Hematopoietic multipotent progenitor cell treated with erythropoietin and hydrocortisone succinate and interleukin-3 and kit ligand, for 17 days (in vitro differentiated cells): Measurements from ENCODE around the gene LDLRAD2.
A peak's percentile ranks its signal among the peaks of the same experiment; 100 is the strongest.
"Not testable (repeated sequence)": the region's sequence is repeated elsewhere in the genome, so short reads cannot be mapped to it uniquely, and the experiment has no call there.

Source experiments
- DNase-seq: peaks from one replicate; pipeline ENCODE4 v3.0.0-alpha.2; 2015; ENCODE audit warnings: low spot score

Gene LDLRAD2

DNA sequence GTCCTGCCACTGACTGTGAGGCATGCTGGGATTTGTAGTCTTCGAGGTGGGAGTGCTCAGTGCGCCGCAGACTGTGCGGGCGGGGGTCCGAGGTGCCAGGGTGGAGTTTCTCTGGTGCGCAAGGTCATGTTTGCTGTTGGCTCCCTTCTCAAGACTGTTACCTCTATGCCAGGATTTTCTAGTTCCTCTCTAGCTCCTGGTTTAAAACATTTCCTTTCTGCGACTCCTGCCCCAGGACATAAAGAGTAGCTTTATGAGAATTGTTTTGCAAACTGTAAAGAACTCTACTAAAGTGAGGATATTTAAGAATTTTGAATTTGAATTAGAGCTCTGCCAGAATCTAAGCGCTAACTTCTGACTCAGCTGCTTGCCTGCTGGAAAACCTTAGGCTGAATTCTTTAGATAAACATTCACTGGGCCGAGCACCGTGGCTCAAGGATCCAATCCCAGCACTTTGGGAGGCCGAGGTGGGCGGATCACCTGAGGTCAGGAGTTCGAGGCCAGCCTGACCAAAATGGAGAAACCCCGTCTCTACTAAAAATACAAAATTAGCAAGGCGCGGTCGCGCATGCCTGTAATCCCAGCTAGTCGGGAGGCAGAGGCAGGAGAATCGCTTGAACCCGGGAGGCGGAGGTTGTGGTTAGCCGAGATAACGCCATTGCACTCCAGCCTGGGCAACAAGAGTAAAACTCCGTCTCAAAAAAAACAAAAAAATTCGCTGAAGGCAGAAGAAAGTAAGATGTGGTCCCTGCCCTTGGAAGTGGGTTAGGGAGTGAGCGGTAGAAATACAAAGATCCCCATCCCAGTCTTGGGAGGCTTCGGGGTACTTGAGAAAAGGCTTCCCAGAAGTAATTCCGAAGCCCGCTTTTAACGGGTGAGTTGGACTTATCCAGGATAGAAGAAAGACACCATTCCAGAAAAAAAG is 28.1 kb upstream of the LDLRAD2 start:
- DNase-seq = no peak

DNA sequence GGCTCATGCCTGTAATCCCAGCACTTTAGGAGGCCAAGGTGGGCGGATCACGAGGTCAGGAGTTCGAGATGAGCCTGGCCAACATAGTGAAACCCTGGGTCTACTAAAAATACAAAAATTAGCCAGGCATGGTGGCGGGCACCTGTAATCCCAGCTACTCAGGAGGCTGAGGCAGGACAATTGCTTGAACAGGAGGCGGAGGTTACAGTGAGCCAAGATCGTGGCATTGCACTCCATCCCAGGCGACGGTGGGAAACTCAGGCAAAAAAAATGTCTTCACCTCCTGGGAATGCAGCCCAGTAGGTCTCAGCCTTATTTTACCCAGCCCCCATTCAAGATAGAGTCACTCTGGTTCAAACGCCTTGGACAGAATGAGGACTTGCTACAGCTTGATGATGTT is 26.3 kb upstream of the LDLRAD2 start:
- not testable (repeated sequence) for DNase-seq

DNA sequence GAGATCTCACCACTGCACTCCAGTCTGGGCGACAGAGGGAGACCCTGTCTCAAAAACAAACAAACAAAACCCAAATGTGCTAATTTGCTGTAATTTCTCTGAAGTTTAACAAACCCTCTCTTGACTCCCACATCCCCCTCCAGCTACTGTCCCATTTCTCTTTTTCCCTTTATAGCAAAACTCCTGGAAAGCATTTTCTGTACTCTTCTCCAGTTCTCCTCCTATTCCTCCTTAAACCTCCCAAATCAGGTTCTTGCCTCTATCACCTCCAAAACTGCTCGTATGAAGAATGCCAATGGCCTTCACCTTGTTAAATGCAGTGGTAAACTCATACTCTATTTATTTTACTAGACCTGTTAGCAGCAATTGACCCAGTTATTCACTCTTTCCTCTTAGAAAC is 25.4 kb upstream of the LDLRAD2 start:
- DNase-seq = no peak

DNA sequence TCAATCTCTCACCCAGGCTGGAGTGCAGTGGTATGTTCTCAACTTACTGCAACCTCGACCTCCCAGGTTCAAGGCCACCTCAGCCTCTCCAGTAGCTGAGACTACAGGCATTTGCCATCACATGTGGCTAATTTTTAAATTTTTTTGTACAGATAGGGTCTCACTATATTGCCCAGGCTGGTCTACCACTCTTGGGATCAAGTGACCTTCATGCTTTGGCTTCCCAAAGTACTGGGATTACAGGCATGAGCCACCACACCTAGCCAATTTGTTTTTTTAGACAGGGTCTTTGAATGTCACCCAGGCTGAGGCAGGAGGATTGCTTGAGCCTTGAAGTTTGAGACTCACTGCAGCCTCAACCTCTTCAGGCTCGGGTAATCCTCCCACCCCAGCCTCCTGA is 19.0 kb upstream of the LDLRAD2 start:
- DNase-seq = no peak

DNA sequence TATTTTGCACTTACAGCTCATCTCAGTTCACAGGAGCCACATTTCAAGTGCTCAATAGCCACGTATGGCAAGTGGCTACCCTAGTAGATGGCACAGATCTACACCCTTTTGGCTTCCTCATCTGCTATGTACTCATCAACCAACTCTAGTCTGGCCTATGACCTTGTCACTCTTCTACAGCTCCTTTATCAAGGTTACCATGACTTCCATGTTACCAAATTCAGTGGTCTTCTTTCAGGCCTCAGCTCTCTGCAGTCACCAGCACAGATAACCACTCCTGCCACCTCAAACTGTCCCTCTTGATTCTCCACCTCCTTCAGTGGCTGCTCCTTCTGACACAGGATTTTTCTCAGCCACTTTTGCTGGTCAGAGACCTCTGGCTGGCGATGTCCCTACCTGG is 17.4 kb upstream of the LDLRAD2 start:
- no peak for DNase-seq

DNA sequence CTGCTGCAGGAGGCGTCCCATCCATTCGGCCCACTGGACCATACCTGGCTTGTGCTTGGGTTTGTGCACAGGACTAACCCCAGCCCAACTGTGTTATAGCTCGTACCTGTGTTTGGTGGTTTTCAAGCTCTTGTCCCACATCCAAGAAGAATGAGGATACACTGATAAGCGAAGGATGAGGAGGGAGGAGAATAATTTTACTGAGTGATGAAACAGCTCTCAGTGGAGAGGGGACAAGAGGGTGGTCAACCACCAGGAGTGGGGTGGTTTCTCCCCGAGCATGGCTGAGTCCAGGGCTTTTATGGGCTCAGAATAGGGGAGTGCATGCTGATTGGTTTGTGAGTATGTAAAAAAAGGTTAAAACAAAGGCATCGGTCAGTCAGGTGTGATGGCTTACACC is 17.0 kb upstream of the LDLRAD2 start:
- DNase-seq = no peak

DNA sequence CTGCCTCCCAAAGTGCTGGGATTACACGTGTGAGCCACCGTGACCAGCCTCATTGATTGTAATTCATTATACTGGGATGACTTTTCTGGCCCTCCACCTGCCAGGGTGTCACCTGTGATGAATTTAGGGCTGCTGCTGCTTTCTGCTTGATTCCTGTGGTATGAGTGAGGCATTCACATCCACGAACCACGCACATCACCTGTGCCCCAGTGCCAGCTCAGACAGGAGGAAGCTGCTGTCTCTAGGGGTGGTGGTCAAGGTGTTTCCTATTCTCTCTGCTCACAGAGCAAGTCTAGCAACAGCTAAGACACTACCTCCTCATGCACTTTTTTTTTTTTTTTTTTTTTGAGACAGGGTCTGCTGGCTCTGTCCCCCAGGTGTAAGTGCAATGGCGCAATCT is 12.3 kb upstream of the LDLRAD2 start:
- no peak for DNase-seq

DNA sequence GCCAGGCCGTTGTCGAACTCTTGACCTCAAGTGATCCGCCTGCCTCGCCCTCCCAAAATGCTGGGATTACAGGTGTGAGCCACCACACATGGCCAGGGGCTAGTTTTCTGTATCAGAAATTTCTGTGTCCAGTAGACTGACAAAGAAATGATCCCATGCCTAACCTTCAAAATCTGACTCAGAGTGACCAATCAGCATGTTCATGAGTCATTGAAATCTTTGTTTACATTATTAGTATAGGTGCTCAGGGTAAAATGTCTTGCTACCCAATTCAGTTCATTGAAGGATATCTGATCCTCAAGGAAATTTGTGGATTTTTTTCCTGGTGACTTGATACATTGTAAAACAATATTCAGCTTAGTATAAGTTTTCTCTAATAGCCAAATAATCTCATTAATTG is 11.0 kb upstream of the LDLRAD2 start:
- no peak for DNase-seq

DNA sequence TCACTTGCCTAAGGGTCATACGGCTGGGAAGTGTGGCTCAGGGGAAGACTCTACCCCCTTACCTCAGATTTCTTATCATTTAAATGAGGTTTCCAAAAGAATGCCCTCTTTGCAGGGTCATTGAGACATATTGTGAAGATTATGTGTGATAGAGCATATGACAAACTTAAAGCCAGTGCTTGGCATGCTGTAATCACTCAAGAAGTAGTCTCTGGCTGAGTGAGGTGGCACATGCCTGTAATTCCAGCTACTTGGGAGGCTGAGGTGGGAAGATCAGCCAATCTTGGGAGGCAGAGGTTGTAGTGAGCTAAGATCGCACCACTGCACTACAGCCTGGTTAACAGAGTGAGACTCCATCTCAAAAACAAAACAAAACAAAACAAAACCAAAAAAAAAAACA is 7.5 kb upstream of the LDLRAD2 start:
- DNase-seq = no peak

DNA sequence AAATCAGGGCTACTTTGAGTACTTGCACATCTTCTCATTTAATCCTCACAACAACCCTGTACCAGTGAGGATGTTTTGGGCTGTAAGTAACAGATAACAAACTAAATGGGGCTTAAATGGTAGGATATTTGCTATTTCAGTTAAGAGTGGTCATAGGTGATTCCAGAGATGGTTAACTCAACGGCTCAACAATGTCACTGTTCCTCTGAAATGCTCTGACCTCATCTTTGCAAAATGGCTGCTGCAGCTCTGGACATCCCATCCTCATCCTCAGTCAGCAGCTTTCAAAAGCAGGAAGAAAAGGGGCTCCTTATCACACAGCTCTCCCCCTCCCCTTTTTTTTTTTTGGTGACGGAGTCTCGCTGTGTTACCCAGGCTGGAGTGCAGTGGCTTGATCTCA is 1.5 kb downstream of the LDLRAD2 start:
- DNase-seq = no peak

DNA sequence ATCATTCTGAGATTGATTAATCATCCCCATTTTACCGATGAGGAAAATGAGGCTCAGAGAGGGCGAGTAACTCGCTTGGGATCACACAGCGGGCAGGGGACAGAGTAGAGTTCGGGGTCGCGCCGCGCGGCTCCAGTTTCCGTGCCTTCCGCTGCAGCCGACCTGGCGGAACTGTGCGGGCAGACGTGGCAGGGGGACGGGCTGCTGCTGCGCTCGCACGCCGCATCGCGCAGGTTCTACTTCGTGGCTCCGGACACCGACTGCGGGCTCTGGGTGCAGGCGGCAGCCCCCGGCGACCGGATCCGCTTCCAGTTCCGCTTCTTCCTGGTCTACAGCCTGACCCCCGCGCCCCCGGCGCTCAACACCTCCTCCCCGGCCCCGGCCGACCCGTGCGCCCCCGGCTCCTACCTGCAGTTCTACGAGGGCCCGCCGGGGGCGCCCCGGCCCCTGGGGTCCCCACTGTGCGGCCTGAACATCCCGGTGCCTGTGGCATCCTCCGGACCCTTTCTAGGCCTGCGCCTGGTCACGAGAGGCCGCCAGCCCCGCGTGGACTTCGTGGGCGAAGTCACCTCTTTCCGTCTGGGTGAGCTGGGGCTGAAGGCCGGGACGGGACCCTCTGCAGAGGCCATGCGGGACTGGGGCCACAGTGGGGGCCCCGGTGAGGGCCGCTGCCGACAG is 2.3 kb downstream of the LDLRAD2 start:
- DNase-seq = no peak

DNA sequence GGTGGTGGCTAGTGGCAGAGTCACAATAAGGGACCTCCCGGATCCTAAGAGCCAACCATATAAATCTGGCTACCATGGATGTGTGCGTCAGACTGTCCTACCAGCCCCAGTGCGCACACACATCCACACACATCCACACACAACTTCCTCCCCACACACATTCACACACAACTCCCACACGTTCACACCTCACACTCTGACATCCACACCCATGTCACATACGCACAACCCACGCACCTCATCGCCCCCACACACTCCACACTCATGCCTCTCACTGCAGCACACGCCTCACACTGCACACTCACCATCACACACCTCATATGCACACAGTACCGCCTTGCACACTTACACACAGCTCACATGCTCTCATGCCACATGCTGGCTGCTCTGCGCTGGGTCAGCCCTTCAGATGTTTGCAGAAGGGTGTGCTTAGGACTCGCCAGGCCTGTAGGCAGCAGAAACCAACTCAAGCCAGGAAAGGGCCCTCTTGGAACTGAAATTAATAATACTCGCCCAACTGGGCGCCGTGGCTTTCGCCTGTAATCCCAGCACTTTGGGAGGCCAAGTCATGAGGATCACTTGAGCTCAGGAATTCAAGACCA is 3.0 kb downstream of the LDLRAD2 start:
- no peak for DNase-seq

DNA sequence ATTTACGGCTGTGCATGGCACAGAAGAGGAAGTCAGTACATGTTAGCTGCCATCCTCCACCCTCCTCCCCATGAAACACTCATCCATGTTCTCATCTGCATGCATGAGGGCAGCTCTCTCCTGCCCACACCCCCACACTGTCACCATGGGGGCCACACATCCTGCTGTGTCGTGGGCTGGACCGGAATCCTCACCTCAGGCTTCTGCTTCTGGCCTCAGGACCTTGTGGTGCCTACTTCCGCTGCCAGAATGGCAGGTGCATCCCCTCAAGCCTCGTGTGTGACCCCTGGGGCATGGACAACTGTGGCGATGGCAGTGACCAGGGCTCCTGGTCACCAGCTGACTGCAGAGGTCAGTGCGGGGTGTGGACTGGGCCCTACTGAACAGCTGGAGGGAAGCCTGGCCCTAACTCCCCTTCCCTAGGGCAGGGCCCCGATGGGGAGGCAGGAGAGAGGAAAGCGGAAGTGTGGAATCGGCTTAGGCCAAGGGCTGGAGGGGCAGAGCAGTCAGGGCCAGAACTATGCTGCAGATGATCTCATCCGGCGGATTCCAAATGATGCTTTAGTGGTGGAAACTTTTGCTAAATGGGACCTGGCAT is 3.8 kb downstream of the LDLRAD2 start:
- DNase-seq = no peak

DNA sequence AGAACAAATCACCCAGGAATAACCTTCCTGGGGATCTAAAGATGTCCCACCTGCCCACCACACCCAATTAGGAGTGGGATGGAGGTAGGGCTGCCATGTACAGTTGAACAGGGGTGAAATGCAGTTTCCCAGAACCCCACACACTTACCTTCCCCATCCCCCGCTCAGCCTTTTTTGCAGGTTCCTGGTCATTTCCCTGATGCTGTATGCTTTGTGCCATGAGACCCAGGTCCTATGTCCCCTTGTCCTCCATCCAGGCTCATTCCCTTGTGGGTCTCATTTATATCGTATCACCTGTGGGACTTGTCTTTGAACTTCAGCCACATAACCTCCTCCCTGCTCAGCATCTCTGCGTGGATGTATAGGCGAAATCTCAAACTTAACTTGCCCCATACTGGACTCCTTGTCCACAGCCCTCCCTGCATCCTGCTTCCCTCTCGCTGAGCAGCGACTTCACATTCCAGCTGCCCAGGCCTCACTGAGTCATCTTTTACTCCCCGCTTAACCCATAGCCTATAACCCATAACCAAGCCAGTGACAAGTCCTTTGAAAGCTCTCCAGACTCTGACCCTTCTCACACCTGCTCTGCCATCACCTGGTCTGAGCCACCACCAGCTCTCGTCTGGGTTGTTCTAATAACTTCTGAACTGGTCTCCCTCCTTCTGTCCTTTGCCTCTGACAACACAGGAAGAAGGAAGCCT is 4.7 kb downstream of the LDLRAD2 start:
- no peak for DNase-seq

DNA sequence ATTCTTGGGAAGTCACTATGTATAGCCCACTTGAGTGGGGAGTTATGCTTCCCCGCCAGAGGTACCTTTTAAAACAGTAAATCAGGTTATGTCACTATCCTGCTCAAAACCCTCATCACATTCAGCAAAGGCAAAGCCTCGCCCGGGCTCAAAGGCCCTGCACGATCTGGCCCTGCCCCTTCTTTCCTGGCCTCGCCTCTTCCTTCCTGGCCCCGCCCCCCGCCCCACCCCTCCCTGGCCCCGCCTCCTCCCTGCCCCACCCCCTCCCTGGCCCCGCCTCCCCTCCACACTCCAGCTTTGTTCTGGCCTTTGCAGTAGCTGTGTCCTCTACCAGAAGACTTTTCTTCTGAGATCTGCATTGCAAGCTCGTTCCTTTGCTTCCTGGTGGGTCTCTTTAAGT is 6.6 kb downstream of the LDLRAD2 start:
- DNase-seq = peak; percentile 42

DNA sequence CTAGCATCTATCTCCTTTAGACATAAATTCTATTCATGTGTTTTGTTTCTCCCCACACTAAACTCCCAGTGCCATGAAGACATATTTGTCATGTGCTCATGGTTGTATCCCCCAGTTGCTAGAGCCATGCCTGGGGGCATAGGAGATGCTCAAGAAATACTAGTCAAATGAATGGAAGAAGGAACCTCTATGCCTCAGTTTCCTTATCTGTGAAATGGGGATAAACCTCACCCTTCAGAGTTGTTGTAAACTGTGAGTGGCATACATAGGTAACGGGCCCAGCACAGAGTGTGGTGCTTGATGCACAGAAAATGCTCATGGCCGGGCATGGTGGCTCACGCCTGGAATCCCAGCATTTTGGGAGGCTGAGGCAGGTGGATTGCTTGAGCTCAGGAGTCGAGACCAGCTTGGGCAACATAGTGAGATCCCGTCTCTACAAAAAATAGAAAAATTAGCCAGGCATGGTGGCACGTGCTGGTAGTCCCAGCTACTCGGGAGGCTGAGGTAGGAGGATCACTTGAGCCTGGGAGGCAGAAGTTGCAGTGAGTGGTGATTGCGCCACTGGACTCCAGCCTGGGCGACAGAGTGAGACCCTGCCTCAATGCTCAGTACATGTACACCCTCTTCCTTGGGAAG is 8.7 kb downstream of the LDLRAD2 start:
- DNase-seq = no peak

DNA sequence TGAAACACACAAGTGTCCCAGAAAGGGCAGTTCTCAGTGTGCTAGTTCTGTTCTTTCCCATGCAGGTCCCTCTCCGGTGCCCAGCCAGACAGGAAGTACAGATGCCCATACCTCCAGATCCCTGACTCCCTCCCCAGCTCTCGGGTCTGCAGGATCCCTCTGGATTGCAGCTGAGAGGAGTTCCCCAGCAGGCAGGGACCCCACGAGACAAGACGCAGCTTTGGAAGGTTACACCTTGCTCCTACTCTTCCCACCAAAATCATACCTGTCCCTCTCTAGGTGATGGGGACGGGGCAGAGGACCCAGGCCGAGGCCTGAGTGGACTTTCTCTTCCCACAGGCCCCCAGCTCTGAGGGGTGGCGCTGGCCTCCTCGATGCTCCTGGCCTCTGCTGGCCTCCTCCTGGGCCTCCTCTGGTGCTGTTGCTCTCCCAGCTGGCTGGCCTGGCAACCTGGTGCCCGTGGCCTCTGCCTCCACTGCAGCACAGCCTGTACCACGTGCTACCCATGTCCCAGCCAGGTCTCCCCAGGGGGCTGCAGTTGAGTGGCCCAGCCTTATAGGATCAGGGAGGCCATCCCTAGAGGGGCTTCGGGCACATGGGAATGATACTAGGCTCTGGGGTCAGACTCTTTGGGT is 9.4 kb downstream of the LDLRAD2 start:
- no peak for DNase-seq

DNA sequence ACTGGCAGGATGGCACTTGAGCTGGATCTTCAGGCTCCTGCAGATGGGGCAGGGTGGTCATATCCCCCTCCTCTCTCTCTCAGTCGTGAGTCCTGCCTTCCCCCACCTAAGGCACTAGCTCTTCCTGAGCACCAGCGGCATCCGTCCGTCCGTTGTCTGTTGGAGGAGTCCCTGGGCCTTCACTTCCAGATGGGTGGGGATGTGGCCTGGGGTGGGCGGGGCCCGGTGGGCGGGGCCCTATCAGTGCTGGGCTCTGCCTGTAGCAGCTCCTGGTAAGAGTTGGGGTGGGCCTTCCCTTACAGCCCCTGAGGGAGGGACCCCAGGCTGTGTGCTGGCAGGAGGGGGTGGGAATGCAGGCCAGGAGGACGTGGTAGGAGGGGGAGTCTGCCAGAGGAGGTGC is 10.3 kb downstream of the LDLRAD2 start:
- peak; percentile 12 for DNase-seq

DNA sequence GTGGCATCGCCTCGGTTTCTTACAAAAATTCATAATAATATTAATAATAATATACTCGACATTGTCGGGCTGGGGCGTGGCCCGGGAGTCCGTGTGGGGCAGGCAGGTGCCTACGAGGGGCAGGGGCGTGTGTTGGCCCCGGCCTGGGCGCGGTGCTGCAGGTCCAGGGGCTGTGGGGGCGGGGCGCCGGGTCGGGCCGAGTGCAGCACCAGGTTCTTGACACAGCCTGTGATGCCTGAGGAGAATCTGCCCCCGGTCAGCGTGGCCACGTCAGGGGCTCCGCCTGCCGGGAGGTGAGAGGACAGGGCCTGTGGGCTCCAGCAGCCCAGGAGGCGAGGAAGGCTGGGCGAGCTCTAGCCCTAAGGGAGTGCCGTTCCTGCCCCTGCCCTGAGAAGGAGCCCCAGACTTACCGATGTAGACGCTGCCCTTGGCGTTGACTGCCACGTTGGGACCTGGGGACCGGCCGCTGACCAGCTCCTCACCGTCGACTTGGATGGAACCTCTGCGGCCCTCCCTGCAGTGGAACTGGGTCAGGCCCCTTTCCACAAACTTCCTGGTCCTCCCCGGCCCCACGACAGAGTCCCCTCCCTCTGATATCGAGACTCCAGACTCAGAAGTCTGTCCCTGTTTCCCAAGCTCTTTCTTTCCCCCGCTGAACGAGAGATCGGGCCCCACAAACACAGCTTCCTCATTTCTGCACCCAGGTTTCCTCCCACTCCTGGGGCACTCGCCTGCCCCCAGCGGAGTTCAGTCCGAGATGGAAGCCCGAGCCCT is 11.3 kb downstream of the LDLRAD2 start:
- no peak for DNase-seq

DNA sequence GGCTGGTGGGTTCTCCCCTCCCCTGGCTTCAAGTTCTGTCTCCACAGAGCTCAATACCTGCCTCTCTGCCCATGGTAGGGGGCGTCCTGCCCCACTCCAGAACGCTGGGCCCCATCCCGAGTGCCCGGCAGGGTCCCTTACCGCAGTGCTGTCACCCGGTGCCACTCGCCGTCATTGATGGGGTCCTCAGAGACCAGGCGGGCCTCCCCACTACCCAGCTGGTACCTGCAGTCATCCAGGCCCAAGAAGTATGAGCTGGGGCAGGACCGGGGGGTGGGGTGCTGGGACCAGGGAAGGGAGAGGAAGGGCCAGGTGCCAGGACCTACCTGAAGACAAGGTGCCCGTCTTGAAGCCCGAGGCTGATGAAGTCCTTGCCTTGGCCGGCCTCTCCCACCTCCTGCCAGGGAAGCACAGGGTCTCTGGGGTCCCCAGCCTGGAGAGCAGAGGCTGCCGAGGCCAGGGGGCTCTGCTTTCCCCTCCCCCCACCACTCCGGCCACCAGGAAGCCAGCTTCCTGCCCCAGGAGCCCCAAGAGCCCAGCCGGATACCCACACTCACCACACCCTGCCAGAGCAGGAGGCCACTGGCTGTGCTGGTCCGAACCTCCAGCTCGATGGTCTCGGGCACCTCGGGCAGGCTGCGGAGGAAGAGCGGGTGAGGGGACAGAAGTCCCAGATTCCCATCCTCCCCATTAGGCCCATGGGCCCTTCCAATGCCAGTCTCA is 12.1 kb downstream of the LDLRAD2 start:
- DNase-seq = no peak
